Hepatocyte (in vitro differentiated cells): ENCODE data around the gene SLC2A13.

Experiments used
- CTCF ChIP-seq: fragments of 200-600 bp; sonication (generic); IDR thresholded peaks from 2 replicates; pipeline ENCODE4 v1.5.1; 2016; ENCODE audit warnings: antibody characterized with exemption, mild to moderate bottlenecking; ENCODE audit not compliant: poor library complexity
- EZH2 ChIP-seq: fragments of 200-600 bp; sonication (generic); IDR thresholded peaks from 2 replicates; pipeline ENCODE4 v1.6.1; 2016; ENCODE audit warnings: antibody characterized with exemption, mild to moderate bottlenecking, borderline replicate concordance
- EZH2phosphoT487 ChIP-seq: fragments of 200-600 bp; sonication (generic); IDR thresholded peaks from one replicate; pipeline ENCODE4 v1.6.1; 2018; ENCODE audit warnings: antibody characterized with exemption, mild to moderate bottlenecking, low read depth, moderate library complexity; ENCODE audit not compliant: unreplicated experiment, severe bottlenecking

GRCh38 chr12:39840422-39840821 lies 265.5 kb downstream of the SLC2A13 start:
- TF ChIP-seq CTCF, result no peak
- no peak for TF ChIP-seq EZH2phosphoT487
- no peak for TF ChIP-seq EZH2
